Smooth muscle cell (in vitro differentiated cells): Measurements from ENCODE around the gene FKBP1B. TPM values are rescaled to one million over a fixed set of nuclear protein-coding genes. Genes with fewer than 3 reads are reported as not detected.
A peak's percentile ranks its signal among the peaks of the same experiment; 100 is the strongest.
"Not testable (repeated sequence)": the region's sequence is repeated elsewhere in the genome, so short reads cannot be mapped to it uniquely, and the experiment has no call there.

Experiments used
- DNase-seq: peaks from one replicate; lab custom pipeline; 2025; ENCODE audit not compliant: unreplicated experiment; lab: John Stamatoyannopoulos, UW
- H2AFZ ChIP-seq: fragments of 200-600 bp; sonication (generic); 2 replicates; pipeline ENCODE4 v1.6.0; 2016; ENCODE audit warnings: antibody characterized with exemption, low read depth, mild to moderate bottlenecking
- H3F3A ChIP-seq: fragments of 200-600 bp; sonication (generic); 2 replicates; pipeline ENCODE4 v1.6.0; 2017; ENCODE audit warnings: antibody characterized with exemption, low read depth
- H3K27ac ChIP-seq: fragments of 200-600 bp; sonication (generic); 2 replicates; pipeline ENCODE4 v1.5.1; 2016; ENCODE audit warnings: low read depth, mild to moderate bottlenecking
- H3K27me3 ChIP-seq: fragments of 200-600 bp; sonication (generic); 2 replicates; pipeline ENCODE4 v1.6.1; 2016; ENCODE audit warnings: low read depth, mild to moderate bottlenecking
- H3K36me3 ChIP-seq: fragments of 200-600 bp; sonication (generic); 2 replicates; pipeline ENCODE4 v1.5.1; 2016; ENCODE audit warnings: low read depth
- H3K4me1 ChIP-seq: fragments of 200-600 bp; sonication (generic); 2 replicates; pipeline ENCODE4 v1.5.1; 2016; ENCODE audit warnings: low read depth
- H3K4me2 ChIP-seq: fragments of 200-600 bp; sonication (generic); 2 replicates; pipeline ENCODE4 v1.6.0; 2016; ENCODE audit warnings: mild to moderate bottlenecking
- H3K4me3 ChIP-seq: fragments of 200-600 bp; sonication (generic); 2 replicates; pipeline ENCODE4 v1.5.1; 2016; ENCODE audit warnings: mild to moderate bottlenecking
- H3K79me2 ChIP-seq: fragments of 200-600 bp; sonication (generic); 2 replicates; pipeline ENCODE4 v1.6.0; 2016; ENCODE audit warnings: low read depth, mild to moderate bottlenecking
- H3K9ac ChIP-seq: fragments of 200-600 bp; sonication (generic); 2 replicates; pipeline ENCODE4 v1.6.0; 2016; ENCODE audit warnings: low read depth
- H3K9me3 ChIP-seq: fragments of 200-600 bp; sonication (generic); replicated peaks from 2 replicates; pipeline ENCODE4 v1.5.1; 2016; ENCODE audit warnings: low read depth
- H4K20me1 ChIP-seq: fragments of 200-600 bp; sonication (generic); 2 replicates; pipeline ENCODE4 v1.6.0; 2016; ENCODE audit warnings: low read depth
- CTCF ChIP-seq: fragments of 200-600 bp; sonication (generic); IDR thresholded peaks from 2 replicates; pipeline ENCODE4 v1.5.1; 2017; ENCODE audit warnings: borderline replicate concordance, mild to moderate bottlenecking, antibody characterized with exemption; ENCODE audit not compliant: insufficient read depth, poor library complexity, severe bottlenecking
- WGBS: methylation state at CpG from one replicate; pipeline ENCODE4 v1.1.7; 2016; ENCODE audit warnings: low lambda C conversion rate; 5-methylcytosine and 5-hydroxymethylcytosine counted together
- polyA plus RNA-seq: library from polyadenylated mRNA; unstranded; fragments of >200 nt; fragmentation: Nextera tagmentation; extraction: Ambion mirVana; gene quantifications from 2 replicates; pipeline ENCODE4 v1.2.1, GENCODE V29; 2016
- total RNA-seq: library from RNA; depleted of rRNA; stranded (reverse); fragments of >200 nt; gene quantifications from 2 replicates; pipeline ENCODE4 v1.2.3, GENCODE V29; 2014

The FKBP1B gene
- total and polyA plus RNA-seq, 2 experiments from 2014 or later, result 17.5 to 26.3 TPM

GRCh38 chr2:24085200-24085489, 35.6 kb downstream of the FKBP1B start:
- 17% methylated on average over 11 of the region's 11 CpGs for WGBS
- Histone ChIP-seq H3K4me1 (peaks cover 9% of the 10 kb centered on the region), H3K27ac (peak overlapping the region; percentile 77), H3K79me2 (no peaks in the 10 kb centered on the region), H2AFZ (peak overlapping the region; percentile 99), H3K4me2 (peak overlapping the region; percentile 82), H3K9ac (no peak overlapping the region), H3K9me3 (no peaks in the 10 kb centered on the region), H3K27me3 (no peaks in the 10 kb centered on the region), H3K36me3 (peaks cover 4% of the 10 kb centered on the region), H4K20me1 (no peaks in the 10 kb centered on the region), H3K4me3 (peak overlapping the region; percentile 71), H3F3A (peaks cover 4% of the 10 kb centered on the region)
- no peak for DNase-seq
- no peak for TF ChIP-seq CTCF

- H3K79me2 ChIP-seq, result no peaks in the 10 kb centered on the region
- WGBS, result 86% methylated on average over 1 of the region's 1 CpG
- H3K27me3 ChIP-seq, result no peaks in the 10 kb centered on the region
- H3K9ac ChIP-seq, result no peak overlapping the region
- no peak overlapping the region for H2AFZ ChIP-seq
- H4K20me1 ChIP-seq, result no peaks in the 10 kb centered on the region
- H3K4me1 ChIP-seq, result peaks cover 9% of the 10 kb centered on the region
- H3F3A ChIP-seq, result peaks cover 4% of the 10 kb centered on the region
- no peak overlapping the region for H3K4me3 ChIP-seq
- H3K9me3 ChIP-seq, result no peaks in the 10 kb centered on the region
- TF ChIP-seq CTCF, result no peak
- DNase-seq, result no peak
- no peak overlapping the region for H3K27ac ChIP-seq
- H3K36me3 ChIP-seq, result peaks cover 4% of the 10 kb centered on the region
- no peak overlapping the region for H3K4me2 ChIP-seq
These were observed 36.7 kb downstream of the FKBP1B start for GRCh38 chr2:24086241-24086640.

GRCh38 chr2:24087032-24087431, 37.5 kb downstream of the FKBP1B start:
- no peak overlapping the region for H2AFZ ChIP-seq
- no peak for TF ChIP-seq CTCF
- peaks cover 4% of the 10 kb centered on the region for H3F3A ChIP-seq
- H3K4me1 ChIP-seq, result peaks cover 9% of the 10 kb centered on the region
- H3K4me3 ChIP-seq, result no peak overlapping the region
- no peak for DNase-seq
- no peaks in the 10 kb centered on the region for H3K9me3 ChIP-seq
- no peaks in the 10 kb centered on the region for H3K27me3 ChIP-seq
- 92% methylated on average over 3 of the region's 3 CpGs for WGBS
- no peak overlapping the region for H3K27ac ChIP-seq
- H3K36me3 ChIP-seq, result peaks cover 3% of the 10 kb centered on the region
- H3K4me2 ChIP-seq, result no peak overlapping the region
- no peak overlapping the region for H3K9ac ChIP-seq
- H3K79me2 ChIP-seq, result no peaks in the 10 kb centered on the region
- no peaks in the 10 kb centered on the region for H4K20me1 ChIP-seq

GRCh38 chr2:24088821-24089359, 39.3 kb downstream of the FKBP1B start:
- WGBS, result 94% methylated on average over 2 of the region's 2 CpGs
- no peaks in the 10 kb centered on the region for H3K27me3 ChIP-seq
- H3K9ac ChIP-seq, result no peak overlapping the region
- no peak for DNase-seq
- H3K4me2 ChIP-seq, result no peak overlapping the region
- no peak overlapping the region for H2AFZ ChIP-seq
- no peaks in the 10 kb centered on the region for H4K20me1 ChIP-seq
- H3K27ac ChIP-seq, result no peak overlapping the region
- TF ChIP-seq CTCF, result no peak
- H3K79me2 ChIP-seq, result no peaks in the 10 kb centered on the region
- H3F3A ChIP-seq, result peaks cover 4% of the 10 kb centered on the region
- H3K9me3 ChIP-seq, result no peaks in the 10 kb centered on the region
- no peaks in the 10 kb centered on the region for H3K4me1 ChIP-seq
- no peaks in the 10 kb centered on the region for H3K36me3 ChIP-seq
- H3K4me3 ChIP-seq, result no peak overlapping the region

GRCh38 chr2:24093270-24093669, 43.7 kb downstream of the FKBP1B start:
- not testable (repeated sequence) for H3K27ac ChIP-seq, H3K4me3 ChIP-seq, H4K20me1 ChIP-seq, H3K4me2 ChIP-seq, H3K9me3 ChIP-seq, H3K36me3 ChIP-seq, H3K9ac ChIP-seq, H3F3A ChIP-seq, H2AFZ ChIP-seq, H3K4me1 ChIP-seq, H3K79me2 ChIP-seq, H3K27me3 ChIP-seq, DNase-seq
- WGBS, result 100% methylated on average over 5 of the region's 5 CpGs

GRCh38 chr2:24095171-24095677, 45.7 kb downstream of the FKBP1B start:
- not testable (repeated sequence) for H3K4me3 ChIP-seq, H3K9ac ChIP-seq, H3K36me3 ChIP-seq, H2AFZ ChIP-seq, H3K9me3 ChIP-seq, H3K79me2 ChIP-seq, H3F3A ChIP-seq, H3K4me2 ChIP-seq, H3K27ac ChIP-seq, H4K20me1 ChIP-seq, H3K27me3 ChIP-seq, DNase-seq, H3K4me1 ChIP-seq
- WGBS, result 70% methylated on average over 17 of the region's 17 CpGs
